Activated CD4-positive, alpha-beta T cell treated with anti-CD3 and anti-CD28 coated beads, Interleukin-2, amount 50 U/mL, for 4 hours (primary cell): ENCODE measurements around the gene KLHL12.
A peak's percentile ranks its signal among the peaks of the same experiment; 100 is the strongest.

ENCODE experiments used
- DNase-seq, 2 experiments: peaks; one replicate each; pipeline ENCODE4 v3.0.0-alpha.2; 2020

Gene KLHL12

GRCh38 chr1:202879128-202879527 lies 47.9 kb downstream of the KLHL12 start:
- no peak for DNase-seq

- no peak for DNase-seq
These were observed 54.0 kb downstream of the KLHL12 start for GRCh38 chr1:202873026-202873425.

GRCh38 chr1:202871367-202871766 lies 55.7 kb downstream of the KLHL12 start:
- no peak for DNase-seq

- DNase-seq, result no peak
These were observed 64.1 kb downstream of the KLHL12 start for GRCh38 chr1:202862679-202863560.

GRCh38 chr1:202861420-202862132 lies 65.5 kb downstream of the KLHL12 start:
- peak in 1 of 2 experiments; percentile 5 for DNase-seq

GRCh38 chr1:202860744-202861419 lies 66.2 kb downstream of the KLHL12 start:
- peak; percentile 12 to 21 for DNase-seq

GRCh38 chr1:202858789-202859414 lies 68.1 kb downstream of the KLHL12 start:
- DNase-seq, result no peak

- DNase-seq, result no peak
These were observed 68.7 kb downstream of the KLHL12 start for GRCh38 chr1:202858331-202858730.

- DNase-seq, result no peak
These were observed 69.9 kb downstream of the KLHL12 start for GRCh38 chr1:202857136-202857610.

GRCh38 chr1:202856014-202856413 lies 71.0 kb downstream of the KLHL12 start:
- DNase-seq, result no peak

GRCh38 chr1:202854787-202855186 lies 72.2 kb downstream of the KLHL12 start:
- DNase-seq, result no peak

GRCh38 chr1:202852163-202852904 lies 74.7 kb downstream of the KLHL12 start:
- no peak for DNase-seq

- DNase-seq, result no peak
These were observed 76.3 kb downstream of the KLHL12 start for GRCh38 chr1:202850593-202851362.

- no peak for DNase-seq
These were observed 78.9 kb downstream of the KLHL12 start for GRCh38 chr1:202848191-202848542.

GRCh38 chr1:202844935-202845334 lies 82.1 kb downstream of the KLHL12 start:
- no peak for DNase-seq

- DNase-seq, result no peak
These were observed 82.8 kb downstream of the KLHL12 start for GRCh38 chr1:202844259-202844658.

GRCh38 chr1:202843081-202843480 lies 84.0 kb downstream of the KLHL12 start:
- no peak for DNase-seq
